DOHH2 (cell line): ENCODE results near the gene LCOR.

Source experiments
- EZH2phosphoT487 ChIP-seq: fragments of 200-600 bp; sonication (generic); IDR thresholded peaks from 2 replicates; pipeline ENCODE4 v1.6.1; 2017; ENCODE audit warnings: borderline replicate concordance, mild to moderate bottlenecking, antibody characterized with exemption, low read length, moderate library complexity, mixed read lengths
- TF ChIP-seq, protein P1 (sequence below): fragments of 200-600 bp; sonication (generic); IDR thresholded peaks from one replicate; pipeline ENCODE4 v1.5.1; 2014; ENCODE audit warnings: antibody characterized with exemption, mild to moderate bottlenecking, low read depth, low read length; ENCODE audit not compliant: poor library complexity, severe bottlenecking

DNA sequence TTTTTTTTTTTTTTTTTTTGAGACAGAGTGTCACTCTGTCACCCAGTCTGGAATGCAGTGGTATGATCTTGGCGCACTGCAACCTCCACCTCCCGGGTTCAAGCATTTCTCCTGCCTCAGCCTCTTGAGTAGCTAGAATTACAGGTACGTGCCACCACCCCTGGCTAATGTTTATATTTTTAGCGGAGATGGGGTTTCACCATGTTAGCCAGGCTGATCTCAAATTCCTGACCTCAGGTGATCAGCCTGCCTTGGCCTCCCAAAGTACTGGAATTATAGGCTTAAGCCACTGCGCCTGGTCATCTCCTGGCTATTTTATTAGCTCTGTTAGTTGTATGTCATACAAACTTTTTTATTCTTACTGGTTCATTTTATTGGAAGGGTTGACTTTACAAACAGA, 103.0 kb downstream of the LCOR start:
- TF ChIP-seq, protein P1, sequence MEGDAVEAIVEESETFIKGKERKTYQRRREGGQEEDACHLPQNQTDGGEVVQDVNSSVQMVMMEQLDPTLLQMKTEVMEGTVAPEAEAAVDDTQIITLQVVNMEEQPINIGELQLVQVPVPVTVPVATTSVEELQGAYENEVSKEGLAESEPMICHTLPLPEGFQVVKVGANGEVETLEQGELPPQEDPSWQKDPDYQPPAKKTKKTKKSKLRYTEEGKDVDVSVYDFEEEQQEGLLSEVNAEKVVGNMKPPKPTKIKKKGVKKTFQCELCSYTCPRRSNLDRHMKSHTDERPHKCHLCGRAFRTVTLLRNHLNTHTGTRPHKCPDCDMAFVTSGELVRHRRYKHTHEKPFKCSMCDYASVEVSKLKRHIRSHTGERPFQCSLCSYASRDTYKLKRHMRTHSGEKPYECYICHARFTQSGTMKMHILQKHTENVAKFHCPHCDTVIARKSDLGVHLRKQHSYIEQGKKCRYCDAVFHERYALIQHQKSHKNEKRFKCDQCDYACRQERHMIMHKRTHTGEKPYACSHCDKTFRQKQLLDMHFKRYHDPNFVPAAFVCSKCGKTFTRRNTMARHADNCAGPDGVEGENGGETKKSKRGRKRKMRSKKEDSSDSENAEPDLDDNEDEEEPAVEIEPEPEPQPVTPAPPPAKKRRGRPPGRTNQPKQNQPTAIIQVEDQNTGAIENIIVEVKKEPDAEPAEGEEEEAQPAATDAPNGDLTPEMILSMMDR: no peak
- no peak for TF ChIP-seq EZH2phosphoT487
